Calu3 (cell line): ENCODE data around the gene MREG. TPM values are rescaled to one million over a fixed set of nuclear protein-coding genes. Genes with fewer than 3 reads are reported as not detected.
A peak's percentile ranks its signal among the peaks of the same experiment; 100 is the strongest.

ENCODE experiments used
- BruUV-seq: library from RNA; stranded (reverse); fragments of 400-500 nt; replicated peaks from 2 replicates; lab custom pipeline; 2021; lab: Mats Ljungman, UMichigan
- CTCF ChIA-PET: fragments of 300-600 bp; sonication (Branson Sonifier 250); formaldehyde crosslinking; loops from one replicate; lab custom pipeline; 2022; ENCODE audit warnings: antibody characterized with exemption; lab: Charles Lee
- DNase-seq: peaks from one replicate; pipeline ENCODE4 v3.0.0; 2022
- H3K27ac Mint-ChIP-seq: one replicate; pipeline ENCODE4 v1.8.0; 2022; ENCODE audit warnings: mixed read lengths; ENCODE audit not compliant: unreplicated experiment
- H3K27me3 Mint-ChIP-seq: one replicate; pipeline ENCODE4 v1.8.0; 2022; ENCODE audit warnings: mixed read lengths; ENCODE audit not compliant: unreplicated experiment
- H3K36me3 Mint-ChIP-seq: one replicate; pipeline ENCODE4 v1.8.0; 2022; ENCODE audit warnings: mild to moderate bottlenecking, moderate library complexity, mixed read lengths; ENCODE audit not compliant: insufficient read depth, unreplicated experiment
- H3K4me1 Mint-ChIP-seq: one replicate; pipeline ENCODE4 v1.8.0; 2022; ENCODE audit warnings: mild to moderate bottlenecking, low read depth, mixed read lengths; ENCODE audit not compliant: unreplicated experiment
- H3K4me3 Mint-ChIP-seq: one replicate; pipeline ENCODE4 v1.8.0; 2022; ENCODE audit warnings: mild to moderate bottlenecking, low read depth, moderate library complexity, mixed read lengths; ENCODE audit not compliant: unreplicated experiment
- H3K9me3 Mint-ChIP-seq: one replicate; pipeline ENCODE4 v1.8.0; 2022; ENCODE audit warnings: low read depth, mixed read lengths; ENCODE audit not compliant: unreplicated experiment
- intact Hi-C: fragments of 100-400 bp; cut with micrococcal nuclease; formaldehyde crosslinking; loops from one replicate; pipeline ENCODE4 v1.10.0; 2022; ENCODE audit not compliant: unreplicated experiment
- total RNA-seq: library from RNA; stranded (reverse); gene quantifications from 2 replicates; pipeline ENCODE4 v1.2.3, GENCODE V29; 2022
- TF ChIP-seq, protein P1 (sequence below): fragments of 200-600 bp; IDR thresholded peaks from one replicate; pipeline ENCODE4 v1.8.0; 2022; ENCODE audit warnings: antibody characterized with exemption; ENCODE audit not compliant: unreplicated experiment

The MREG gene
- total RNA-seq, 1 experiment from 2014 or later = 29.7 TPM

DNA sequence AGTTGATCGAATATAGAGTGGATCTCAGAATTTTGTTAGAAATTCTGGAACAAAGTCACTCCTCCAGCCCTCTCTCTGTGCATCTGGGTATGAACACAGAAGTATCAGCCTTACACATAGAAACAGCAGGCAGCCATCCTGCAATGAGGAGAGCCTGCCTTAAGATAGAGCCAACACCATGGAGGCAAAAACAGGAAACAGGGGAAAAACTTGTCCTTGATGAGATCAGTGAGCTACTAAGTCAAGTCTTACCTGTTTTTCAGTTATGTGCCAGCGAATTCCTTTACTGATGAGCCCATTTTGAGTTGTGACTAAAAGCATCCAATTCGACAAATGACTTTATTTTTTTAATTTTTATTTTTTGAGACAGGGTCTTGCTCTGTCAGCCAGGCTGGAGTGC, 26.6 kb upstream of the MREG start:
- H3K4me1 Mint-ChIP-seq = no peaks in the 10 kb centered on the region
- no peak for DNase-seq
- no peak overlapping the region for H3K4me3 Mint-ChIP-seq
- no peaks in the 10 kb centered on the region for H3K9me3 Mint-ChIP-seq
- BruUV-seq = no TSS peak
- peaks cover 23% of the 10 kb centered on the region for H3K36me3 Mint-ChIP-seq
- intact Hi-C loops = no loop called here
- no peaks in the 10 kb centered on the region for H3K27me3 Mint-ChIP-seq
- CTCF ChIA-PET = no interaction called here
- no peak overlapping the region for H3K27ac Mint-ChIP-seq
- TF ChIP-seq, protein P1, sequence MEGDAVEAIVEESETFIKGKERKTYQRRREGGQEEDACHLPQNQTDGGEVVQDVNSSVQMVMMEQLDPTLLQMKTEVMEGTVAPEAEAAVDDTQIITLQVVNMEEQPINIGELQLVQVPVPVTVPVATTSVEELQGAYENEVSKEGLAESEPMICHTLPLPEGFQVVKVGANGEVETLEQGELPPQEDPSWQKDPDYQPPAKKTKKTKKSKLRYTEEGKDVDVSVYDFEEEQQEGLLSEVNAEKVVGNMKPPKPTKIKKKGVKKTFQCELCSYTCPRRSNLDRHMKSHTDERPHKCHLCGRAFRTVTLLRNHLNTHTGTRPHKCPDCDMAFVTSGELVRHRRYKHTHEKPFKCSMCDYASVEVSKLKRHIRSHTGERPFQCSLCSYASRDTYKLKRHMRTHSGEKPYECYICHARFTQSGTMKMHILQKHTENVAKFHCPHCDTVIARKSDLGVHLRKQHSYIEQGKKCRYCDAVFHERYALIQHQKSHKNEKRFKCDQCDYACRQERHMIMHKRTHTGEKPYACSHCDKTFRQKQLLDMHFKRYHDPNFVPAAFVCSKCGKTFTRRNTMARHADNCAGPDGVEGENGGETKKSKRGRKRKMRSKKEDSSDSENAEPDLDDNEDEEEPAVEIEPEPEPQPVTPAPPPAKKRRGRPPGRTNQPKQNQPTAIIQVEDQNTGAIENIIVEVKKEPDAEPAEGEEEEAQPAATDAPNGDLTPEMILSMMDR = no peak

DNA sequence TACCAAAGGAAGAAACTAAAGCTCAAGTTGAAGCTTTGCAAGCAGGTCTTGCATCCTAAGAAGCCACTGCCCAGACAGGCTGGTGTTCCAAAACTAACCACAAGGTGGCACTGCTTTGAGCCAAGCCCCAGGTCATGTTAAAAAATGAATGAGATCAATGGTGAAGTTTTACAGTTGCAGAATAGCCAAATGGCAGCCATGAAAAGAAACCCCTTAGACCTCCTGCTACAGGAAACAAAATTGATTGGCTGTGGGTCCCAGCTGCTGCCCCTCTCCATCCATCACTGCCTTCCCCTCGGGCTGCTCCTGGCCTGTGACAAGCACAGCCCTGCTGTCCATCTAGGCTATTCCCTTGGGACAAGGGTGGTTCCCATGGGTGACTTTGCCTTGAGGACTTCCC, 20.7 kb upstream of the MREG start:
- TF ChIP-seq, protein P1 = peak; percentile 90
- Mint-ChIP-seq H3K27ac (no peak overlapping the region), H3K9me3 (no peaks in the 10 kb centered on the region), H3K4me1 (peaks cover 7% of the 10 kb centered on the region), H3K4me3 (no peak overlapping the region), H3K36me3 (peaks cover 7% of the 10 kb centered on the region), H3K27me3 (no peaks in the 10 kb centered on the region)
- intact Hi-C loops = loop anchor here (1.0 kb wide), 1 partner anchor 25 kb away; no protein-coding TSS in a partner anchor
- BruUV-seq = no TSS peak
- peak; percentile 82 for DNase-seq
- CTCF ChIA-PET = interaction anchor here (0.7 to 1.2 kb wide), 3 partner anchors 17 to 24 kb away, joined by 3 to 5 read pairs (median 3); no protein-coding TSS in a partner anchor

DNA sequence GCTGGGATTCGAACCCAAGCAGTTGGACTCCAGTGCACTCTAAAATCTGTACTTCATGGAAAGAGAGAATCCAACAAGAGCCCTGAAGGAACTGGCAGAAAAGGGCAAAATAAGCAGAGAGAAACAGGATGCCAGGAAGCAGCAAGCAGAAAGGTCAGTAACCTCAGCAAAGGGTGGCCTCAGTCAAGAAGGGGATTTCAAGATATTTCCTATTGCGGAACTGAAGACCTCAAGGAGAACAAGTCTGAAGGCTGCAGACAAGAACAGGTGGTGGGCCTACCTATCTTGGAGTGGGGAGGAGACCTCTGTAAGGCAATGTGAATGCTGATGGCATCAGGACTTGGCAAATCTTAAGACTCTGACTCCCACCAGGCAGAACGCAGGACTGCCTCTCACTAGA, 20.1 kb upstream of the MREG start:
- H3K36me3 Mint-ChIP-seq = peaks cover 7% of the 10 kb centered on the region
- no TSS peak for BruUV-seq
- no peak overlapping the region for H3K4me3 Mint-ChIP-seq
- intact Hi-C loops = no loop called here
- CTCF ChIA-PET = interaction anchor here (0.7 to 0.9 kb wide), 3 partner anchors 17 to 50 kb away, joined by 3 to 5 read pairs (median 3); no protein-coding TSS in a partner anchor
- H3K4me1 Mint-ChIP-seq = peaks cover 7% of the 10 kb centered on the region
- H3K27ac Mint-ChIP-seq = no peak overlapping the region
- TF ChIP-seq, protein P1 = no peak
- H3K9me3 Mint-ChIP-seq = no peaks in the 10 kb centered on the region
- no peak for DNase-seq
- no peaks in the 10 kb centered on the region for H3K27me3 Mint-ChIP-seq

DNA sequence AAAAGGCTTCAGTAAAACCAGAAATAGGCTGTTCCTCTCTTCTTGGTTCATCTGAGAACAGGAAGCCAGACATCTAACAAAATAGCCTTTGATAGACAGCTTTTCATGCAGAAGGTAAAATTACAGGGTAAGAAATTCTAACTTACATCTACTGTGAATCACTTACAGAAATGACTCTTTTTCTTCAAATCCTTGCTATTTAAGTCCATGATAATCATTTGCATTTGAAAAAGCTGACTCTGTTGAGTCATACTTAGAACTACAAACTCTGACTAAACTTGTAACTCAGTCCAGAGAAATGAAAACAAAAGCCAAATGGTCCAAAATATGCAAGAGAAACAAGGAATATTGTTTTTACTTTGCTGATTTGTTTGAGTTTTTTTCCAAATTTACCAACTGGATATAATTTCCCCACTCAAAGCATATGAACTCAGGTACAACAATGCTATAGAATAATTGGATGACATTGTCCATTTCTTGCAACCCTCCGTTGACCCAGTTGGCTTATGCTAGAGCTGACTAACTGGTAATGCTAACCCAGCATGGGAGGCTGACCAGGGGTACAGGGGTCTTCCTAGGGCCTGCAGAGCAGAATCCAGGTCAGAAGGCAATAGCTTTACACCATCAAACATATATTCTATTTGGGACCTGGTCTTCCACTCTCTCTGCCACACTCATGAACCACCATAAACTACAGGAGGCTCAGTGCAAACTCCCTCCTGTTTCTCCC, 18.8 kb upstream of the MREG start:
- BruUV-seq = no TSS peak
- Mint-ChIP-seq H3K27me3 (no peaks in the 10 kb centered on the region), H3K4me1 (peaks cover 7% of the 10 kb centered on the region), H3K36me3 (peaks cover 15% of the 10 kb centered on the region), H3K9me3 (no peaks in the 10 kb centered on the region), H3K4me3 (no peak overlapping the region), H3K27ac (no peak overlapping the region)
- TF ChIP-seq, protein P1 = no peak
- CTCF ChIA-PET = interaction anchor here (0.8 kb wide), 1 partner anchor 51 kb away, joined by 3 read pairs; no protein-coding TSS in a partner anchor
- intact Hi-C loops = no loop called here
- no peak for DNase-seq
